ENCODE data around the gene PCCB.

PCCB gene

DNA sequence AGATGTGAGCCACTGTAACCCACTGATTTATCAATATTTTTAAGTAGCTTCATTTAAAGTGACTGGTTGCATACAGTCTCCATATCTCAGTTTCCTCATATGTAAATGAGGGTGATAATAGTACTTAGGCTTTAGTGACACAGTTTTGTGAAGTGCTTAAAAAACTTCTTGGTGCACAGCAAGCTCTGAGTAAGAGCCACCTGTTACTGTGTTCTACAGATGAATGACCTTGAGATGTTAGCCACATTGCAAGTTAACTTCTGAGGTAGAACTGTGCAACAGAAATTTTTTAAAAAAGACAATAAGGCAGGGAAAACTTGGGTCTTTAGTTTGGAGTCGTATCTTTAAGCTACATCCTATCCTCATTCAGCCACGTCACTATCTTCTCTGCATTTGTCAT lies 43.1 kb downstream of the PCCB start:
- Histone ChIP-seq H3K14ac (ENCODE audit: low read length in 2 of 2) (no peak overlapping the region), H2AK5ac (ENCODE audit: low read length, severe bottlenecking) (no peak overlapping the region), H3K27me3 (ENCODE audit: control insufficient read depth in 1 of 2, insufficient read depth in 1 of 2, low read length in 2 of 2) (no peaks in the 10 kb centered on the region), H3K4ac (ENCODE audit: low read depth in 1 of 2, low read length in 2 of 2) (no peak overlapping the region), H4K8ac (ENCODE audit: low read length) (no peak overlapping the region), H3K27ac (ENCODE audit: low read length, poor library complexity, severe bottlenecking) (no peak overlapping the region), H3K18ac (ENCODE audit: low read depth in 1 of 2, low read length in 2 of 2) (no peak overlapping the region), H3K79me1 (replicated peaks; ENCODE audit: low read length, poor library complexity, severe bottlenecking) (peaks cover 14% of the 10 kb centered on the region), H2BK15ac (ENCODE audit: low read depth, poor library complexity, severe bottlenecking) (no peak overlapping the region), H2AFZ (ENCODE audit: low read depth, low read length) (no peak overlapping the region), H2BK12ac (ENCODE audit: low read length in 2 of 2) (no peak overlapping the region), H2BK5ac (ENCODE audit: low read depth, low read length, poor library complexity, severe bottlenecking) (no peak overlapping the region), H3K4me1 (ENCODE audit: control insufficient read depth, insufficient read depth, low read depth, low read length) (no peaks in the 10 kb centered on the region), H3K4me2 (ENCODE audit: low read length, poor library complexity, severe bottlenecking) (no peak overlapping the region), H2BK120ac (ENCODE audit: low read depth, low read length) (no peak overlapping the region), H3K23ac (ENCODE audit: low read length in 2 of 2) (no peak overlapping the region), H3K9me3 (ENCODE audit: control insufficient read depth, low read length) (no peaks in the 10 kb centered on the region), H4K91ac (ENCODE audit: low read length) (no peak overlapping the region), H3K36me3 (ENCODE audit: control insufficient read depth in 1 of 2, insufficient read depth in 2 of 2, low read depth in 1 of 2, low read length in 2 of 2) (peaks cover 18 to 49% of the 10 kb centered on the region in 2 experiments), H3K9ac (ENCODE audit: low read length) (no peak overlapping the region), H3K4me3 (ENCODE audit: insufficient read depth in 1 of 2, low read depth in 1 of 2, low read length in 2 of 2) (no peak overlapping the region)
- 96% methylated on average over 2 of the region's 2 CpGs for WGBS
- no peak for DNase-seq

DNA sequence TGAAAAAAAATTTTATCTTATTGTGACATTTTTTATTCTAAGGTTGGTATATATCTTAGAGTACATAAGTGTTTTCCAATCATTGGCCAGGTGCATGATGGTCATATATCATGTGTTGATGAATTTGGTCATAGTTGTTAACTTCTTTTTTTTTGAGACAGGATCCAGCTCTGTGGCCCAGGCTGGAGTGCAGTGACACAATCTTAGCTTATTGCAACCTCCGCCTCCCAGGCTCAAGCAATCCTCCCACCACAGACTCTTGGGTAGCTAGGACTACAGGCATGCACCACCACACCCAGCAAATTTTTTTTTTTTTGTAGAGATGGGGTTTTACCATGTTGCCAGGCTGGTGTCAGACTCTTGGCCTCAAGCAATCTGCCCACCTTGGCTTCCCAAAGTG lies 44.0 kb downstream of the PCCB start:
- no peak overlapping the region for H2BK120ac ChIP-seq (ENCODE audit: low read depth, low read length)
- H4K8ac ChIP-seq (ENCODE audit: low read length): no peak overlapping the region
- H3K36me3 ChIP-seq (ENCODE audit: control insufficient read depth in 1 of 2, insufficient read depth in 2 of 2, low read depth in 1 of 2, low read length in 2 of 2): peaks cover 21 to 57% of the 10 kb centered on the region in 2 experiments
- no peak overlapping the region for H3K4ac ChIP-seq (ENCODE audit: low read depth in 1 of 2, low read length in 2 of 2)
- H4K91ac ChIP-seq (ENCODE audit: low read length): no peak overlapping the region
- H3K14ac ChIP-seq (ENCODE audit: low read length in 2 of 2): no peak overlapping the region
- no peak overlapping the region for H3K23ac ChIP-seq (ENCODE audit: low read length in 2 of 2)
- DNase-seq: no peak
- no peak overlapping the region for H2BK5ac ChIP-seq (ENCODE audit: low read depth, low read length, poor library complexity, severe bottlenecking)
- H2AK5ac ChIP-seq (ENCODE audit: low read length, severe bottlenecking): no peak overlapping the region
- H2AFZ ChIP-seq (ENCODE audit: low read depth, low read length): no peak overlapping the region
- H3K79me1 ChIP-seq (replicated peaks; ENCODE audit: low read length, poor library complexity, severe bottlenecking): peaks cover 12% of the 10 kb centered on the region
- no peak overlapping the region for H3K9ac ChIP-seq (ENCODE audit: low read length)
- H3K4me1 ChIP-seq (ENCODE audit: control insufficient read depth, insufficient read depth, low read depth, low read length): no peaks in the 10 kb centered on the region
- H3K4me3 ChIP-seq (ENCODE audit: insufficient read depth in 1 of 2, low read depth in 1 of 2, low read length in 2 of 2): no peak overlapping the region
- H3K18ac ChIP-seq (ENCODE audit: low read depth in 1 of 2, low read length in 2 of 2): no peak overlapping the region
- H3K27ac ChIP-seq (ENCODE audit: low read length, poor library complexity, severe bottlenecking): no peak overlapping the region
- WGBS: no CpG with 5 or more reads among the region's 1 CpG
- H3K27me3 ChIP-seq (ENCODE audit: control insufficient read depth in 1 of 2, insufficient read depth in 1 of 2, low read length in 2 of 2): no peaks in the 10 kb centered on the region
- no peaks in the 10 kb centered on the region for H3K9me3 ChIP-seq (ENCODE audit: control insufficient read depth, low read length)
- H3K4me2 ChIP-seq (ENCODE audit: low read length, poor library complexity, severe bottlenecking): no peak overlapping the region
- H2BK12ac ChIP-seq (ENCODE audit: low read length in 2 of 2): no peak overlapping the region
- no peak overlapping the region for H2BK15ac ChIP-seq (ENCODE audit: low read depth, poor library complexity, severe bottlenecking)

DNA sequence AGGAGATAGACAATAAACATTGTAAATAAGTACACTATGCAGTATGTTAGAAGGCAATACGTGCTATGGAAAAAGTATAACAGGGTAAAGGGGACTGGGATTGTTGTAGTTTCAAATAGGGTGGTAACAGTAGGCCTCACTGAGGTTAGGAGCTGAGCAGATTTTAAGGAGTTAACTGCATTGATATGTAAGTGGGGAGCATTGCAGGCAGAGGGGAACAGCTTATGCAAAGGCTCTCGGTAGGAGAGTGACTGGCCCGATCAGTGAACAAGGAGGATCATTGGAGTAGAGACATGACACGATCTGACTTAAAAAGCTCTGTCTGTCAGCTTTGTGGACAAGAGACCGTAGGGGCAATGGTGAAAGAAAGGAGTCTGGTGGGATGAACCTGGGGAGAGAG lies 46.8 kb downstream of the PCCB start:
- H3K9ac ChIP-seq (ENCODE audit: low read length): no peak overlapping the region
- H3K14ac ChIP-seq (ENCODE audit: low read length in 2 of 2): no peak overlapping the region
- H3K23ac ChIP-seq (ENCODE audit: low read length in 2 of 2): no peak overlapping the region
- 72% methylated on average over 5 of the region's 5 CpGs for WGBS
- peaks cover 9% of the 10 kb centered on the region for H3K79me1 ChIP-seq (replicated peaks; ENCODE audit: low read length, poor library complexity, severe bottlenecking)
- no peak overlapping the region for H3K4ac ChIP-seq (ENCODE audit: low read depth in 1 of 2, low read length in 2 of 2)
- H3K27me3 ChIP-seq (ENCODE audit: control insufficient read depth in 1 of 2, insufficient read depth in 1 of 2, low read length in 2 of 2): no peaks in the 10 kb centered on the region
- H3K4me1 ChIP-seq (ENCODE audit: control insufficient read depth, insufficient read depth, low read depth, low read length): no peaks in the 10 kb centered on the region
- no peak for DNase-seq
- H3K18ac ChIP-seq (ENCODE audit: low read depth in 1 of 2, low read length in 2 of 2): no peak overlapping the region
- H2AK5ac ChIP-seq (ENCODE audit: low read length, severe bottlenecking): no peak overlapping the region
- H4K8ac ChIP-seq (ENCODE audit: low read length): no peak overlapping the region
- H3K9me3 ChIP-seq (ENCODE audit: control insufficient read depth, low read length): no peaks in the 10 kb centered on the region
- H2BK120ac ChIP-seq (ENCODE audit: low read depth, low read length): no peak overlapping the region
- H2BK5ac ChIP-seq (ENCODE audit: low read depth, low read length, poor library complexity, severe bottlenecking): no peak overlapping the region
- no peak overlapping the region for H2BK12ac ChIP-seq (ENCODE audit: low read length in 2 of 2)
- no peak overlapping the region for H2AFZ ChIP-seq (ENCODE audit: low read depth, low read length)
- H3K36me3 ChIP-seq (ENCODE audit: control insufficient read depth in 1 of 2, insufficient read depth in 2 of 2, low read depth in 1 of 2, low read length in 2 of 2): peaks cover 36 to 77% of the 10 kb centered on the region in 2 experiments
- H3K4me3 ChIP-seq (ENCODE audit: insufficient read depth in 1 of 2, low read depth in 1 of 2, low read length in 2 of 2): no peak overlapping the region
- H3K4me2 ChIP-seq (ENCODE audit: low read length, poor library complexity, severe bottlenecking): no peak overlapping the region
- no peak overlapping the region for H3K27ac ChIP-seq (ENCODE audit: low read length, poor library complexity, severe bottlenecking)
- no peak overlapping the region for H4K91ac ChIP-seq (ENCODE audit: low read length)
- no peak overlapping the region for H2BK15ac ChIP-seq (ENCODE audit: low read depth, poor library complexity, severe bottlenecking)

DNA sequence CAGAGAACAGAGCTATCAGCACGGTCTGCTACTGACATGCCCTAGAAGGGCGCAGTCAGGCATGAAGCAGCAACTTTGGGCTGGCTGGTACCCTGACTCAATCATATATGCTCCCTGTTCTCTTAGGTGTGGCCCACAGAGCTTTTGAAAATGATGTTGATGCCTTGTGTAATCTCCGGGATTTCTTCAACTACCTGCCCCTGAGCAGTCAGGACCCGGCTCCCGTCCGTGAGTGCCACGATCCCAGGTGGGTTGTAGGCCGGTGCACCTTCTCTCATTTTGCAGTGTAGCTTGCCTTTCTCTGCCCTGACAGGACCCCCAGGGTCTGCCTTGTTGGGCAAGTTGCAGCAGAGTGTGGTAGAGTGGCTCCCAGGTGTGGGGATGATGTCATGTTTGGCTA lies 47.7 kb downstream of the PCCB start:
- 96% methylated on average over 7 of the region's 8 CpGs for WGBS
- no peak overlapping the region for H3K27ac ChIP-seq (ENCODE audit: low read length, poor library complexity, severe bottlenecking)
- no peaks in the 10 kb centered on the region for H3K4me1 ChIP-seq (ENCODE audit: control insufficient read depth, insufficient read depth, low read depth, low read length)
- no peak overlapping the region for H3K9ac ChIP-seq (ENCODE audit: low read length)
- H3K9me3 ChIP-seq (ENCODE audit: control insufficient read depth, low read length): no peaks in the 10 kb centered on the region
- H3K79me1 ChIP-seq (replicated peaks; ENCODE audit: low read length, poor library complexity, severe bottlenecking): peaks cover 9% of the 10 kb centered on the region
- no peak overlapping the region for H4K91ac ChIP-seq (ENCODE audit: low read length)
- H4K8ac ChIP-seq (ENCODE audit: low read length): no peak overlapping the region
- H2AK5ac ChIP-seq (ENCODE audit: low read length, severe bottlenecking): no peak overlapping the region
- H2BK120ac ChIP-seq (ENCODE audit: low read depth, low read length): no peak overlapping the region
- no peak overlapping the region for H2BK12ac ChIP-seq (ENCODE audit: low read length in 2 of 2)
- H2BK15ac ChIP-seq (ENCODE audit: low read depth, poor library complexity, severe bottlenecking): no peak overlapping the region
- no peaks in the 10 kb centered on the region for H3K27me3 ChIP-seq (ENCODE audit: control insufficient read depth in 1 of 2, insufficient read depth in 1 of 2, low read length in 2 of 2)
- no peak overlapping the region for H3K23ac ChIP-seq (ENCODE audit: low read length in 2 of 2)
- peaks cover 37 to 75% of the 10 kb centered on the region in 2 experiments for H3K36me3 ChIP-seq (ENCODE audit: control insufficient read depth in 1 of 2, insufficient read depth in 2 of 2, low read depth in 1 of 2, low read length in 2 of 2)
- H2AFZ ChIP-seq (ENCODE audit: low read depth, low read length): no peak overlapping the region
- no peak overlapping the region for H2BK5ac ChIP-seq (ENCODE audit: low read depth, low read length, poor library complexity, severe bottlenecking)
- no peak overlapping the region for H3K18ac ChIP-seq (ENCODE audit: low read depth in 1 of 2, low read length in 2 of 2)
- no peak overlapping the region for H3K14ac ChIP-seq (ENCODE audit: low read length in 2 of 2)
- no peak overlapping the region for H3K4ac ChIP-seq (ENCODE audit: low read depth in 1 of 2, low read length in 2 of 2)
- no peak overlapping the region for H3K4me3 ChIP-seq (ENCODE audit: insufficient read depth in 1 of 2, low read depth in 1 of 2, low read length in 2 of 2)
- no peak for DNase-seq
- no peak overlapping the region for H3K4me2 ChIP-seq (ENCODE audit: low read length, poor library complexity, severe bottlenecking)
